Hindlimb muscle (tissue), 1 donor: ENCODE results near the gene PRKAA1. TPM values are rescaled to one million over a fixed set of nuclear protein-coding genes. Genes with fewer than 3 reads are reported as not detected.
"Not testable (repeated sequence)": the region's sequence is repeated elsewhere in the genome, so short reads cannot be mapped to it uniquely, and the experiment has no call there.

Experiments
- DNase-seq: peaks from one replicate; pipeline ENCODE4 v3.0.0-alpha.2; 2013
- polyA plus RNA-seq: library from polyadenylated mRNA; unstranded; fragments of 120-200 nt; gene quantifications from one replicate; pipeline ENCODE4 v1.2.1, GENCODE V29; 2013; ENCODE audit not compliant: insufficient read length

The PRKAA1 gene
- polyA plus RNA-seq, 1 donor, result 28.6 TPM

DNA sequence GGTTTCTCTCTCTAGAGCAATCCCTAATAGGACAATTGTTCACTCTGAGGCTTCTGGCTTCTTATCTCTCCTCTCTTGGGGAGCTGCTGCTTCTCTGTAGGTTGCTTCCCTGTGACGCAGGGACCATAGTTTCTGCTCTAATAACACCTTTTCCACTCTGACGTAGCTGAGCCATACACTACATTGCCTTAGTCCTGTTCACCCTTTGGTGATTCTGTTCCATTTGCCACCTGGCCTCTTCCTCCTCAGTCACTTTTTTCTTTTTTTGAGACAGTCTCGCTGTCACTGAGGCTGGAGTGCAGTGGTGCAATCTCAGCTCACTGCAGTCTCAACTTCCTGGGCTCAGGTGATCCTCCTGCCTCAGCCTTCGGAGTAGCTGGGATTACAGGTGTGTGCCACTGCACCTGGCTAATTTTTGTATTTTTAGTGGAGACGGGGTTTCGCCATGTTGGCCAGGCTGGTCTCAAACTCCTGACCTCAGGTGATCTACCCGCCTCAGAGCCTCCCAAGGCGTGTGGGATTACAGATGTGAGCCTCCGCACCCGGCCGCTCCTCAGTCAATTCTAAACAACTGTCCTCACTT is 27.4 kb upstream of the PRKAA1 start:
- DNase-seq, result not testable (repeated sequence)

DNA sequence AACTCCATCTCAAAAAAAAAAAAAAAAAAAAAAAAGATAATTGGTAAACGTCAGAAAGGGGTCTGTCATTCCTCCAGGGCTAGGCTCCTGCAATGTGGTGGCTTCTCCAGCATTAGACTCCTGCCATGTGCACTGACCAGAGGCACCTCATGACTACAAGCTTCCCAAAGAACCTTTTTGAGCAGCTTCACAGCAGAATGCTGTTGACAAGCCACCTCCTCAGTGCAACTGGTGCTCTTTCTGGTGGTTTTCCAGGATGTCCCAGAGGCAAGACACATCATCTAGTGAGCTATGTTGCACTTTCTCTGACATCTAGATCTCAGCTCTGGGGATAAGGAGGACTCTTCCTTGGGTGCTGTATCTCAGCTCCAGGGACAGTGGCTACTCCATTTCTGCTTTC is 25.3 kb upstream of the PRKAA1 start:
- no peak for DNase-seq

DNA sequence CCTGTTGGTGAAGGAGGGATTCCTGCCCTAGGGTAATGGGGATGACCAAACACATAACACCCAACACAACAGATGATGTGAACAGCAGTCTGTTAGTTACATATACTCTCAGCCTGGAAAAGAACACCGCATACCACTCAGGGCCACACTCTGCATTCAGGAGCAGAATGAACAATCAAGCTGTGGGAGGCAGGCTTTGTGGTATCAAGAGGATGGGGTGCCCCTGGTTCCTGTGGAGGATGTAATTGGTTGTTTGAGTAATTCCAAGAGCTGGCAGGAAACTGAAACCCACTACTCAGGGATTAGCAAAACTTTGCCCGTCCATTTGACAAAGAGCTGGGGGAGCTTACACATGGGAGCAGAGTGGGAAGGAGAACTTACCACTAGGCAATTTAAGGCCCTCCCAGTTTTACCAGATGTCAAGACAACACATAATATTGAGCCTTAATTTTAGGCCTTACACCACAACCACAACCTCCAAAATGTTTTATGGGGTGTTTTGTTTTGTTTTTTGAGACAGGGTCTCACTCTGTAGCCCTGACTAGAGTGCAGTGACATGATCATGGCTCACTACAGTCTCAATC is 15.6 kb upstream of the PRKAA1 start:
- no peak for DNase-seq

- no peak for DNase-seq
Measured at GRCh38 chr5:40812125-40812524, 14.0 kb upstream of the PRKAA1 start.

GRCh38 chr5:40801771-40802562 is 3.8 kb upstream of the PRKAA1 start:
- DNase-seq, result no peak

GRCh38 chr5:40799258-40799657 is 1.1 kb upstream of the PRKAA1 start:
- DNase-seq, result no peak

DNA sequence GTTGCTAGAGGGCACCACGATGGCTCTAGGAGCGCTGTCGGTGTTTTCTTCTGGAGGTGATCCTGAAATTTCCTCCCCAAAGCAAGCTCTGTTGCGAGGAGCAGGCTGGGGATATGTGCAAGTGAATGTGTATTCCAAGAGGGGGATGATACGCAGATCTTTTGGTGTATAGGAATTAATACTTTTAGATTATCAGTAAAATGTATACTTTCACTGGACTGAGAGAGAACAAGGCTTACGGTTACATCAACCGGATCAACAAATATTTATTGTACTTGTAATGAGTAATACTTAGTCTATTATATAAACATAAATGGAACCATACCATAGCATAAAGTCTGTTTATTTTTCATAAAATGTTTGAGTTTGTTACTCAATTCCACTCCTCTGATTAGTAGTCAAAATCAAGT is 632 bp upstream of the PRKAA1 start:
- no peak for DNase-seq

- DNase-seq, result peak; percentile 59
Measured at GRCh38 chr5:40797273-40798011, 732 bp downstream of the PRKAA1 start.

DNA sequence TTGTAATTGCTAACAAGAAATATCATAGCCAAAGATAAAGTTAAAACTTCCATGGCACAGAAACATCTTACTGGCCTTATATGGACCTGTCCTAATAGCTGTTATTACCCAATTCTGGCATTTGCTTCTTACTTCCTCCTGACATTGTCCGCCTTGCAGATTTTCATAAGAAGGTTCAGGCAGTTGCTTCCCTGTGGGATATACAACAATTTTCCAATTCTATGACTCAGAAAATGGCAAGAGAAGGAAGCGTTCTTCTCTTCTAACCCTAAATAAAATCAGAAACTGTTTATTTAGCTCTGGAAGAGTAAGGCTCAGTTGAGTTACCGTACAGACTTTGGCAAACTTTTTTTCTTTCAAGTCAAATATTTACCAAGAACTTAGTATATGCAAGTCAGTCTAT is 1.7 kb downstream of the PRKAA1 start:
- no peak for DNase-seq

DNA sequence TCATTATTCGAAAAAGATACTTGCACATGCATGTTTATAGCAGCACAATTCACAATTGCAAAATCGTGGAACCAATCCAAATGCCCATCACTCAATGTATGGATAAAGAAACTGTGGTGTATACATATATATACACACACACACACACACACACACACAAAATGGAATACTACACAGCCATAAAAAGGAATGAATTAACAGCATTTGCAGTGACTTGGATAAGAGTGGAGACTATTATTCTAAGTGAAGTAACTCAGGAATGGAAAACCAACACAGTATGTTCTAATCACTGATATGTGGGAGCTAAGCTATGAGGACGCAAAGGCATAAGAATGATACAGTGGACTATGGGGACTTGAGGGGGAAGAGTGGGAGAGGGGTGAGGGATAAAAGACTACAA is 3.3 kb downstream of the PRKAA1 start:
- not testable (repeated sequence) for DNase-seq

GRCh38 chr5:40794340-40794739 is 3.8 kb downstream of the PRKAA1 start:
- DNase-seq, result not testable (repeated sequence)

DNA sequence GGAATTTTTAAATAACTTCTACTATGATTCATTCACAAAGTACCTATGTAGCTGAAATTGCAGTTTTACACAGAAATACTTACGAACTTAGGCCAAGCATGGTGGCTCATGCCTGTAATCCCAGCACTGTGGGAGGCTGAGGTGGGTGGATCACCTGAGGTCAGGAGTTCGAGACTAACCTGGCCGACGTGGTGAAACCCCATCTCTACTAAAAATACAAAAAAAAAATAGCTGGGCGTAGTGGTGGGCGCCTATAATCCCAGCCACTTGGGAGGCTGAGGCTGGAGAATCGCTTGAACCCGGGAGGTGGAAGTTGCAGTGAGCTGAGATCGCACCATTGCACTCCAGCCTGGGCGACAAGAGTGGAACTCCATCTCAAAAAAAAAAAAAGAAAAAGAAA is 5.5 kb downstream of the PRKAA1 start:
- DNase-seq, result not testable (repeated sequence)

- DNase-seq, result no peak
Measured at GRCh38 chr5:40791715-40792139, 6.4 kb downstream of the PRKAA1 start.

- no peak for DNase-seq
Measured at GRCh38 chr5:40790947-40791593, 7.1 kb downstream of the PRKAA1 start.

GRCh38 chr5:40788941-40789340 is 9.2 kb downstream of the PRKAA1 start:
- not testable (repeated sequence) for DNase-seq

DNA sequence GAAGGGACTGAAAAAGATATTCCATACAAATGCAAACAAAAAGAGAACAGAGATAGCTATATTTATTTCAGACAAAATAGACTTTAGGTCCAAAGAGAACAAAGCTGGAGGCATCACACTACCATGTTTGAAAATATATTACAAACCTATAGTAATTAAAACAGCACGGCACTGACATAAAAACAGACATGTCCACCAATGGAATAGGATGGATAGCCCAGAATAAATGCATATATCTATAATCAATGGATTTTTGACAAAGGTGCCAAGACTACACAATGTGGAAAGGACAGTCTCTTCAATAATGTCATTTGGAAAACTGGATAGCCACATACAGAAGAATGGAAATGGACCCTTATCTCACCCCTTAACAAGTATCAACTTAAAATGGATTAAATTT is 10.2 kb downstream of the PRKAA1 start:
- DNase-seq, result no peak

- DNase-seq, result not testable (repeated sequence)
Measured at GRCh38 chr5:40786664-40787063, 11.5 kb downstream of the PRKAA1 start.

GRCh38 chr5:40784916-40785315 is 13.3 kb downstream of the PRKAA1 start:
- no peak for DNase-seq

GRCh38 chr5:40784027-40784653 is 14.0 kb downstream of the PRKAA1 start:
- DNase-seq, result no peak

- no peak for DNase-seq
Measured at GRCh38 chr5:40781843-40782409, 16.2 kb downstream of the PRKAA1 start.

DNA sequence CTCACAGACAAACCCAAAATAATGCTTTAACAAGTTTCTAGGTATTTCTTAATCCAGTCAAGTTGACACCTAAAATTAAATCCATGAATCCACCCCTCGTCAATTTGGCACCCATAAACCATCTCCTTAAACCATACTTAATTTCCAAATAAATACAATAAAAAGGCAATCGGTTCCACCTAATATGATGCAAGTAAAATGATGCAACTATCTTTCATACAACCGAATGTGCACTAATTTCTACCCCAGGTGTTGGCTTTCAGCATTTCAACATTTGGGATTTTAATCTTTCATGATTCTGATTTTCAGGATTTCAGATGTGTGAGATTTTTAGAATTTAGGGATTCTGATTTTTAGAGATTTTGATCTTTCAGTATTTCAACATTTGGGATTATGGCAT is 17.3 kb downstream of the PRKAA1 start:
- no peak for DNase-seq

DNA sequence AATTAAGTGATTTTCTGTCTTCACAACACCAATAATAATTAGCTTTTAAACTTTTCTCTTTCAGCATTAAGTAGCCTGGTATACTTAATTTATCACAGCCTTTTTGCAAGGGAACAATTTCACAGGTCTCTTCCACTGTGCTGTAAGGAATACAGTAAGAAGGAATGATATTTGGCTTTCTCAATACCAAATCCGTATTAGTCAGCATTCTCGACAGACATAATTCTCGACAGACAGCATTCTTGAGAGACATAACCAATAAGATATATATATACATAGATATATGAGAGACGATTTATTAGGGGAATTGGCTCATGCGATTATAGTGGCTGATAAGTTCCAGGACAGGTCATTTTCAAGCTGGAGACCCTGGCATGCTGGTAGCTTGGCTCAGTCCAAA is 18.0 kb downstream of the PRKAA1 start:
- DNase-seq, result no peak
